ENCODE data around the gene TAF3. TPM values are rescaled to one million over a fixed set of nuclear protein-coding genes. Genes with fewer than 3 reads are reported as not detected.

Gene TAF3
- total RNA-seq, 3 donors from 2014 or later = 7.4 to 9.7 (median 9.2) TPM

DNA sequence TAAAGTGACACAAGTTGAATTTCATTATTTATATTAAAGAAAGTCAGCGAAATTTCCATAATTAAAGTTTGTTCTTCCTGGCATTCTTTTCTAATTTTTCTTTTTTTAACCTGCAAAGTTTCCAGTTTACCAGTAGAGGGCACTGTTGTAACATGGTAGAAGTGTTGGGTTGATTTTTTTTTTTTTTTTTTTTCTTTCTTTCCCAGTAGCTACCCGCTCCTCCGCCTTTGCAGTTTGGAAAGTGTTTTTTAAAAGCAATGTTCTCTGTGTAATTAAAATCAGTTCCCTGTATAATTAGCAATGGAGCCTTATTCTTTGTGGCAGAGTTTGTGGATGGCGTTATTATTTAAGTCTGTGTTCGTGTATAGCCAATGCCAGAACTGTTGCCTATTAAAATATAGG lies 53.7 kb downstream of the TAF3 start:
- H3K27me3 ChIP-seq = no peaks in the 10 kb centered on the region
- peak overlapping the region in 2 of 3 donors; percentile 36 to 50 for H3K4me3 ChIP-seq
- H3K27ac ChIP-seq = no peak overlapping the region
- H3K4me1 ChIP-seq = no peaks in the 10 kb centered on the region
- no peak for DNase-seq (ENCODE audit: low spot score in 2 of 2)
- no peaks in the 10 kb centered on the region for H3K9me3 ChIP-seq
- H3K36me3 ChIP-seq = no peaks in the 10 kb centered on the region
- intact Hi-C loops (cut with DNase I; ENCODE audit: low total_unique reads) = no loop called here
- TF ChIP-seq POLR2AphosphoS5 (IDR thresholded peaks at IDR 0.05) = no peak
- TF ChIP-seq, protein P1, sequence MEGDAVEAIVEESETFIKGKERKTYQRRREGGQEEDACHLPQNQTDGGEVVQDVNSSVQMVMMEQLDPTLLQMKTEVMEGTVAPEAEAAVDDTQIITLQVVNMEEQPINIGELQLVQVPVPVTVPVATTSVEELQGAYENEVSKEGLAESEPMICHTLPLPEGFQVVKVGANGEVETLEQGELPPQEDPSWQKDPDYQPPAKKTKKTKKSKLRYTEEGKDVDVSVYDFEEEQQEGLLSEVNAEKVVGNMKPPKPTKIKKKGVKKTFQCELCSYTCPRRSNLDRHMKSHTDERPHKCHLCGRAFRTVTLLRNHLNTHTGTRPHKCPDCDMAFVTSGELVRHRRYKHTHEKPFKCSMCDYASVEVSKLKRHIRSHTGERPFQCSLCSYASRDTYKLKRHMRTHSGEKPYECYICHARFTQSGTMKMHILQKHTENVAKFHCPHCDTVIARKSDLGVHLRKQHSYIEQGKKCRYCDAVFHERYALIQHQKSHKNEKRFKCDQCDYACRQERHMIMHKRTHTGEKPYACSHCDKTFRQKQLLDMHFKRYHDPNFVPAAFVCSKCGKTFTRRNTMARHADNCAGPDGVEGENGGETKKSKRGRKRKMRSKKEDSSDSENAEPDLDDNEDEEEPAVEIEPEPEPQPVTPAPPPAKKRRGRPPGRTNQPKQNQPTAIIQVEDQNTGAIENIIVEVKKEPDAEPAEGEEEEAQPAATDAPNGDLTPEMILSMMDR (IDR thresholded peaks at IDR 0.05) = peak; percentile 62 to 86 (median 67)

DNA sequence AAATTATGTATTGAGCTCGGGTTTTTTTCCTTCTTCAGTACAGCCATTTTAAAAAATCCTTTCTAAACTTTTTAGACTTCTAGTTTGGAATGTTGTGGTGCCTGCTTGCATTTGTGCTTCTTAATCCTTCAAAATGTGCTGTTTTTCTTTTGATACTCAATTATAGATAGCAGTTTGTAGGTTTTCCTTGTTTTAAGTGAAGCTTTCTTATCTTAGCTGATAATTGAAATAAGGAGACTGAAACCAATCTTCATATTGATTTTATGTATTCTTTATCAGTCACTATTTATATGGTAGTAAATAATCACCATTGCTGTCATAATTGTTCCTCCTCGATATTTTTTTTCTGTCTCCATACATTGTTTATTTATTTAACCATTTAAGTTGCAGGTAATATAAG lies 56.6 kb downstream of the TAF3 start:
- H3K4me3 ChIP-seq = no peak overlapping the region
- H3K27ac ChIP-seq = no peak overlapping the region
- intact Hi-C loops (cut with DNase I; ENCODE audit: low total_unique reads) = no loop called here
- no peaks in the 10 kb centered on the region for H3K36me3 ChIP-seq
- DNase-seq (ENCODE audit: low spot score in 2 of 2) = no peak
- no peaks in the 10 kb centered on the region for H3K9me3 ChIP-seq
- TF ChIP-seq POLR2A (IDR thresholded peaks at IDR 0.05) = no peak
- TF ChIP-seq, protein P1 (IDR thresholded peaks at IDR 0.05) = no peak
- H3K4me1 ChIP-seq = no peaks in the 10 kb centered on the region
- H3K27me3 ChIP-seq = no peaks in the 10 kb centered on the region

DNA sequence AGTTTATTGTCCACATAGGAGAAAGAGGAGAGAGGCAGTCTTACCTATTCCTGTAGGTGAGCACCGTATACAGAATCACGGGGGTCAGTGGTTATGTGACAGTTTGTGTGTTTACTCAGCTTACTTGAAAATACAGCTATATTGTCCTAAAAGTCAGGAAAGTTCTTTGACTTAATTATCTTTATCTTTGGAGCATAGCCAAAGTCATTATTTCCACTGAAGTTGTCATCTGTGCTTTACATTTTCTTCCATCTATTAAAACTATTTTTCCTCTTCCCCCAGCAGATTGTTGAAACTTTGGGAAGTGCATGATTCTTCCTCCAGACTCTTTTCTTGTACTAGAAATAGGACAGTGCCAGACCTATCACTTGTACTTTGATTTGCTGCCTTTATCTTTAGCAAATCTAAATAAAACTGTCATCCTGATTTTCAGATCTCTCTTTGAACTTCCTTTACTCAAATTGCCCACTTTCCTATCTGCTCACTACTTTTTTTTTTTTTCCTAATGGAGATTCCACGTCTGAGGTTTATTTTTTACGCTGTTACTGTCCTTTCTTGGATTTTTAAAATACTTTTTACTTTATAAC lies 58.3 kb downstream of the TAF3 start:
- Histone ChIP-seq H3K4me1 (no peaks in the 10 kb centered on the region), H3K4me3 (no peak overlapping the region), H3K9me3 (no peaks in the 10 kb centered on the region), H3K36me3 (no peaks in the 10 kb centered on the region), H3K27me3 (no peaks in the 10 kb centered on the region), H3K27ac (no peak overlapping the region)
- intact Hi-C loops (cut with DNase I; ENCODE audit: low total_unique reads) = no loop called here
- TF ChIP-seq POLR2AphosphoS5 (IDR thresholded peaks at IDR 0.05) (no peak), POLR2A (IDR thresholded peaks at IDR 0.05) (no peak)
- TF ChIP-seq, protein P1 (IDR thresholded peaks at IDR 0.05) = no peak
- DNase-seq (ENCODE audit: low spot score in 2 of 2) = no peak

DNA sequence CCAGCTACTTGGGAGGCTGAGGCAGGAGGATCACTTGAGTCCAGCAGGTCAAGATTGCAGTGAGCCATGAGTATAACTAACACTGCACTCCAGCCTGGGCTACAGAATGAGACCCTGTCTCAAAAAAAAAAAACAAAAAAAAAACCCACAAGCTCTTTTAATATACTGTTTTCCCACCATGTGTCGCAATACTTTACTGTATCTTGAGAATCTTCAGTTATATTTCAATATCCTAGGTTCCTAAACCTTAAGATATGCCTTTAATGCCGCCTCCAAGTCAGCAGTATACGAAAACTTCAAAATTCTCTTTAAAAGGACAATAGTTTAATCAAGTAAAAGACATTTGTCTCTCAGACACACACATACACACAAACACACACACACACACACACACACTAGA lies 62.8 kb downstream of the TAF3 start:
- H3K4me1 ChIP-seq = no peaks in the 10 kb centered on the region
- no peaks in the 10 kb centered on the region for H3K9me3 ChIP-seq
- no peaks in the 10 kb centered on the region for H3K27me3 ChIP-seq
- intact Hi-C loops (cut with DNase I; ENCODE audit: low total_unique reads) = loop anchor here (10.0 kb wide), 1 partner anchor 1324 kb away; no protein-coding TSS in a partner anchor
- DNase-seq (ENCODE audit: low spot score in 2 of 2) = no peak
- H3K27ac ChIP-seq = no peak overlapping the region
- TF ChIP-seq POLR2AphosphoS5 (IDR thresholded peaks at IDR 0.05) = no peak
- TF ChIP-seq, protein P1 (IDR thresholded peaks at IDR 0.05) = no peak
- no peak for TF ChIP-seq POLR2A (IDR thresholded peaks at IDR 0.05)
- H3K4me3 ChIP-seq = no peak overlapping the region
- H3K36me3 ChIP-seq = no peaks in the 10 kb centered on the region

DNA sequence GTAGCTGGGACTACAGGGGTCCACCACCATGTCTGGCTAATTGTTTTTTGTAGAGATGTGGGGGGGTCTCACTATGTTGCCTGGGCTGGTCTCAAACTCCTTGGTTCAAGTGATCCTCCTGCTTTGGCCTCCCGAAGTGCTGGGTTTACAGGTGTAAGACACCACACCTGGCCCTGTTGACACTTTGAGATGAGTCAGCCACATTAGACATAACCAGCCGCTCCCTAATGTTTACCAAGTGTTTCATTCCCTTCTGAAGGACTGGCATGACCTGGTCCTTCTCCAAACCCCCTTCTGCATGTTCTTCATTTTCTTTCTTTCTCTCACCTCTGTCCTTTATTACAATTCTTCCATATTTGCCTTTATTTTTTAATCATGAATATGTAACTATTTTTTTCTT lies 67.8 kb downstream of the TAF3 start:
- H3K36me3 ChIP-seq = no peaks in the 10 kb centered on the region
- H3K9me3 ChIP-seq = no peaks in the 10 kb centered on the region
- intact Hi-C loops (cut with DNase I; ENCODE audit: low total_unique reads) = loop anchor here (10.0 kb wide), 1 partner anchor 1319 kb away; no protein-coding TSS in a partner anchor
- TF ChIP-seq, protein P1 (IDR thresholded peaks at IDR 0.05) = no peak
- no peaks in the 10 kb centered on the region for H3K27me3 ChIP-seq
- no peak for DNase-seq (ENCODE audit: low spot score in 2 of 2)
- no peak overlapping the region for H3K4me3 ChIP-seq
- no peaks in the 10 kb centered on the region for H3K4me1 ChIP-seq
- H3K27ac ChIP-seq = no peak overlapping the region

All from breast epithelium (tissue), 4 donors.